BLaER1 treated with 17β-estradiol and CSF1 and Interleukin-3, amounts not matched to agents 10 nM and 100 nM (cell line): Measurements from ENCODE around the gene CHID1.
A peak's percentile ranks its signal among the peaks of the same experiment; 100 is the strongest.

ENCODE experiments used
- H3K27ac ChIP-seq, 11 experiments: shearing (Covaris generic); formaldehyde crosslinking; 2 replicates each; pipeline ENCODE4 v1.8.1; 2022
- H3K27me3 ChIP-seq, 11 experiments: shearing (Covaris generic); formaldehyde crosslinking; 2 replicates each; pipeline ENCODE4 v1.8.1; 2022
- H3K36me3 ChIP-seq, 11 experiments: shearing (Covaris generic); formaldehyde crosslinking; 2 replicates each; pipeline ENCODE4 v1.8.1; 2022
- H3K4me1 ChIP-seq, 10 experiments: shearing (Covaris generic); formaldehyde crosslinking; 2 replicates each; pipeline ENCODE4 v1.8.1; 2022
- H3K4me2 ChIP-seq, 11 experiments: shearing (Covaris generic); formaldehyde crosslinking; 2 replicates each; pipeline ENCODE4 v1.8.1; 2022
- H3K4me3 ChIP-seq, 10 experiments: shearing (Covaris generic); formaldehyde crosslinking; 2 replicates each; pipeline ENCODE4 v1.8.1; 2022
- H3K9ac ChIP-seq, 11 experiments: shearing (Covaris generic); formaldehyde crosslinking; 2 replicates each; pipeline ENCODE4 v1.8.1; 2022
- H3K9me3 ChIP-seq, 11 experiments: shearing (Covaris generic); formaldehyde crosslinking; replicated peaks in 1 of 11; 2 replicates each; pipeline ENCODE4 v1.8.1; 2022
- H4K20me1 ChIP-seq, 11 experiments: shearing (Covaris generic); formaldehyde crosslinking; 2 replicates each; pipeline ENCODE4 v1.8.1; 2022
- Cebpa-rat ChIP-seq, 11 experiments: shearing (Covaris generic); IDR thresholded peaks; 2 replicates each; pipeline ENCODE4 v1.8.1; 2022

CHID1 gene

DNA sequence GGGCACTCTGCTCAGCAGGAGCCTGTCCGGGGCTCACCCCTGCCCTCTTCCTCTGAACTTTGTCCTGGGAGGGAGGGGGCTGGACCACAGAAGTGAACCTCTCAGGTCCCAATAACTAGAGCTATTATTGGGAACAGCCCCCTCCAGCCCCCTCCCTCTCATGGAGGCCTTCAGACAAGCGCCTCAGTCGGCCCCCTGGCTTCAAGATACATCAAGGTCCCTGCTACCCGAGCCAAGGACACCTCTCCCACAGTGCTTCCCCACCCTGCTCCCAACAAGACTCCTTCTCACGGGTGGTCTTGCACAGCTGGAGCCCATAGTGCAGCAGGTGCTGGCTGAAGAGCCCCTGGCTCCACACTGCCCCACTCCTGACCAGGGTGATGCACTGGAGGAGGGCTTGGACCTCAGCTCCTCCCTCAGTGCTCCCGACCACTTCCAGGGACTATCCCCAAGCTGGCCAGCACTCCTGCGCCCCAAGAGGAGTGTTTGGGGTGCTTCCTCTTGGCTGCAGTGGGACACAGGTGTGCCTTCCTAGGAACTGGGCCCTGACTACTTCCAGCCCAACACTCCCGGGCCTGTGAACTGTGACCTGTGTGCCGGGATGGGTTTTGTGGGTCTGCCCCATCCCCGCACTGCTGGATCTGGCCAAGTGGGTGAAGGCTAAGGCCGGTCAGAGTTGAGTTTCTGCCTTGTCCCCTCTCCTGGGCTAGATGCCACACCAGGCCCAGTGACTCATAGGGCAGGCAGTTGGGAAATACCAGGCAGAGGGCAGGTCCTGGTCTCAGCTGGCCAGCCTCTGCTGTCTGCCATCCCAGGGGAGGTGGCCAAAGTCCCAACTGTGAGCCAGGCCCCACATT, 89.7 kb downstream of the CHID1 start:
- Histone ChIP-seq H3K4me2 (peak overlapping the region; percentile 91 to 100 (median 98)), H3K36me3 (peaks cover 24 to 54% (median 36%) of the 10 kb centered on the region in 11 experiments), H3K4me3 (peak overlapping the region; percentile 81 to 95 (median 86)), H3K4me1 (peaks cover 35 to 64% (median 54%) of the 10 kb centered on the region in 10 experiments), H3K9me3 (no peaks in the 10 kb centered on the region), H4K20me1 (peaks cover 31 to 90% (median 49%) of the 10 kb centered on the region in 11 experiments; a peak in 20 of 22 replicates), H3K27ac (peak overlapping the region; percentile 83 to 96 (median 93); a peak in 21 of 22 replicates), H3K27me3 (peaks cover 8 to 17% (median 12%) of the 10 kb centered on the region in 11 experiments; a peak in 21 of 22 replicates), H3K9ac (peak overlapping the region; percentile 93 to 97 (median 96))
- peak in 1 of 11 experiments; percentile 40; a peak in 2 of 22 replicates for TF ChIP-seq Cebpa-rat (IDR thresholded peaks at IDR 0.05)

- Histone ChIP-seq H3K36me3 (peaks cover 22 to 54% (median 35%) of the 10 kb centered on the region in 11 experiments), H3K27ac (peak overlapping the region; percentile 83 to 96 (median 93)), H4K20me1 (peaks cover 31 to 90% (median 49%) of the 10 kb centered on the region in 11 experiments; a peak in 20 of 22 replicates), H3K4me1 (peaks cover 35 to 56% (median 46%) of the 10 kb centered on the region in 10 experiments), H3K27me3 (peaks cover 0 to 10% (median 4%) of the 10 kb centered on the region in 11 experiments; a peak in 19 of 22 replicates), H3K4me3 (peak overlapping the region; percentile 81 to 95 (median 86)), H3K9me3 (no peaks in the 10 kb centered on the region), H3K9ac (peak overlapping the region; percentile 93 to 97 (median 96)), H3K4me2 (peak overlapping the region; percentile 91 to 100 (median 98))
- TF ChIP-seq Cebpa-rat (IDR thresholded peaks at IDR 0.05) = no peak
Measured at GRCh38 chr11:819943-820649, 90.5 kb downstream of the CHID1 start.

- peaks cover 33 to 49% (median 39%) of the 10 kb centered on the region in 10 experiments for H3K4me1 ChIP-seq
- H3K4me2 ChIP-seq = peak overlapping the region; percentile 91 to 100 (median 98)
- H3K27me3 ChIP-seq = peaks cover 0 to 2% (median 0%) of the 10 kb centered on the region in 11 experiments; a peak in 3 of 22 replicates
- TF ChIP-seq Cebpa-rat (IDR thresholded peaks at IDR 0.05) = no peak
- H3K9me3 ChIP-seq = no peaks in the 10 kb centered on the region
- H3K9ac ChIP-seq = peak overlapping the region; percentile 93 to 97 (median 96)
- H4K20me1 ChIP-seq = peaks cover 25 to 90% (median 48%) of the 10 kb centered on the region in 11 experiments; a peak in 20 of 22 replicates
- H3K4me3 ChIP-seq = peak overlapping the region; percentile 81 to 95 (median 86)
- H3K27ac ChIP-seq = peak overlapping the region; percentile 83 to 96 (median 93)
- H3K36me3 ChIP-seq = peaks cover 17 to 54% (median 35%) of the 10 kb centered on the region in 11 experiments
Measured at GRCh38 chr11:819129-819931, 91.3 kb downstream of the CHID1 start.

DNA sequence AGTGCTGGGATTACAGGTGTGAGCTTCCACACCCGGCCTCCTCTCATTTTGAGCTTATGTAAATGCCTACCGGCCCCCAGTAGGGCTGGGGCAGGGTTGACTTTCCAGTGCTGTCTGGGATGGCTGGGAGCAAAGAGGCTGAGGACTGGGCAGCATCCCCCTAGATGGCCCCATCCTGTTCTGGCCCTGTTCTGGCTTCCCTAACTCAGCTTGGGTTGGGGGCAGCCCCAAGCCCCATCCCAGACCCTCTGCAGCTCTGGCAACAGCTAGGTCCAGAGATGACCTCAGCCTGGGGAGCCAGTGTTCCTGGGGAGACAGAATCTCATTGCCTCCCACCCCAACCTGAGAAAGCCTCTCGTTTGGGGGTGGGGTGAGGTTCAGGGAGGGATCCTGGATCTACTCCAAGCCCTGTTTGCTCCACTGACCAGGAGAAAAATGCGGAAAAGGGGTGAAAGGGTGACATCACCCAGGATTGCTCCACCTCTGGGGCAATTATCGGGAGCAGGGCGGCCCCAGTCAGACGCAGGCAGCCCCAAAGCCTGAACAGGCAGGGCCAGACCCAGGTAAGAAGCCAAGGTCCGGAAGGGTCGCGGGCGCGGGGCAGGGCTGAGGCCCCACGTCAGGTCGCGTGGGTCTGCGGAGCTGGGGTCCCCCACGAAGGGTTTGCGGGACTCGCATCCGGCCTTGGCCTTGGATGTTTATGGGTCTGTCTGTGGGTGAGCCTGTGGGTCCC, 92.0 kb downstream of the CHID1 start, which contains the start of gene PNPLA2:
Gene PNPLA2 (plus strand): TSS at position 519 of the 733 bp plus-strand sequence. CDS start 805 bp downstream, outside the sequence.
- TF ChIP-seq Cebpa-rat (IDR thresholded peaks at IDR 0.05) = no peak
- Histone ChIP-seq H3K27me3 (no peaks in the 10 kb centered on the region), H3K27ac (peak within 1 kb of the TSS; percentile 83 to 96 (median 93)), H3K36me3 (peaks cover 15 to 54% (median 35%) of the 10 kb centered on the region in 11 experiments), H3K4me2 (peak within 1 kb of the TSS; percentile 91 to 100 (median 98)), H3K4me1 (peaks cover 33 to 48% (median 42%) of the 10 kb centered on the region in 10 experiments), H3K4me3 (peak within 1 kb of the TSS; percentile 81 to 95 (median 86)), H4K20me1 (peaks cover 31 to 90% (median 53%) of the 10 kb centered on the region in 11 experiments; a peak in 21 of 22 replicates), H3K9me3 (no peaks in the 10 kb centered on the region), H3K9ac (peak within 1 kb of the TSS; percentile 93 to 97 (median 96))
